Measurements from ENCODE around the gene GABRG2.

Gene GABRG2

GRCh38 chr5:162067162-162067561, 411 bp upstream of the GABRG2 start:
- in situ Hi-C loops (cut with MboI; ENCODE audit: low sequenced_read_pairs, unreplicated experiment), result no loop called here

DNA sequence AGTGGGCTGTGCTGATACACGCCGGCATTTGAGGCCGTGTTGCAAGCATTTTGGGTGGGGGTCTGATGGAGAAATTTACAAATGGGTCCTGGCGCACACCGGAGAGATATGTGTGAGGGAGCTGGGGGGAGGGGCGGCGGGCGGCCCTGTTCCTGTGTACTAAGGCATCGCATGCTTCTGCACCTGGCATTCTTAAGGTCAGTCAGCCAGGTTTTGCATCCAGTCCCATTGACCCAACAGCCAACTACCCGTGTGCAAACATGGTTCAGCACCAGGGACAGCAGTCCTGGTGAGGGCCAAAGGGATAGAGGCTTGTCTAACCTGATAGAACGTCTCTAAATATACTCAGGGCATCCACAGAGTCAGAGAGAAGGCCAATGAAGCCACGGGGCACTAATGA, 839 bp downstream of the GABRG2 start:
- DNase-seq (ENCODE audit: low spot score), result peak; percentile 6
- TF ChIP-seq, protein P1, sequence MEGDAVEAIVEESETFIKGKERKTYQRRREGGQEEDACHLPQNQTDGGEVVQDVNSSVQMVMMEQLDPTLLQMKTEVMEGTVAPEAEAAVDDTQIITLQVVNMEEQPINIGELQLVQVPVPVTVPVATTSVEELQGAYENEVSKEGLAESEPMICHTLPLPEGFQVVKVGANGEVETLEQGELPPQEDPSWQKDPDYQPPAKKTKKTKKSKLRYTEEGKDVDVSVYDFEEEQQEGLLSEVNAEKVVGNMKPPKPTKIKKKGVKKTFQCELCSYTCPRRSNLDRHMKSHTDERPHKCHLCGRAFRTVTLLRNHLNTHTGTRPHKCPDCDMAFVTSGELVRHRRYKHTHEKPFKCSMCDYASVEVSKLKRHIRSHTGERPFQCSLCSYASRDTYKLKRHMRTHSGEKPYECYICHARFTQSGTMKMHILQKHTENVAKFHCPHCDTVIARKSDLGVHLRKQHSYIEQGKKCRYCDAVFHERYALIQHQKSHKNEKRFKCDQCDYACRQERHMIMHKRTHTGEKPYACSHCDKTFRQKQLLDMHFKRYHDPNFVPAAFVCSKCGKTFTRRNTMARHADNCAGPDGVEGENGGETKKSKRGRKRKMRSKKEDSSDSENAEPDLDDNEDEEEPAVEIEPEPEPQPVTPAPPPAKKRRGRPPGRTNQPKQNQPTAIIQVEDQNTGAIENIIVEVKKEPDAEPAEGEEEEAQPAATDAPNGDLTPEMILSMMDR (IDR thresholded peaks at IDR 0.05; ENCODE audit: borderline replicate concordance, control extremely low read depth, extremely low read depth, insufficient read depth, missing control alignments), result no peak
- in situ Hi-C loops (cut with MboI; ENCODE audit: low sequenced_read_pairs, unreplicated experiment), result no loop called here

More at GRCh38 chr5:162067162-162067561, 411 bp upstream of the GABRG2 start:
- DNase-seq (ENCODE audit: low spot score), result no peak
- TF ChIP-seq, protein P1 (IDR thresholded peaks at IDR 0.05; ENCODE audit: borderline replicate concordance, control extremely low read depth, extremely low read depth, insufficient read depth, missing control alignments), result no peak

- TF ChIP-seq, protein P1 (IDR thresholded peaks at IDR 0.05; ENCODE audit: borderline replicate concordance, control extremely low read depth, extremely low read depth, insufficient read depth, missing control alignments), result no peak
- DNase-seq (ENCODE audit: low spot score), result no peak
- in situ Hi-C loops (cut with MboI; ENCODE audit: low sequenced_read_pairs, unreplicated experiment), result no loop called here
Observed at GRCh38 chr5:162068936-162069335, 1.4 kb downstream of the GABRG2 start.

- in situ Hi-C loops (cut with MboI; ENCODE audit: low sequenced_read_pairs, unreplicated experiment), result no loop called here
- TF ChIP-seq, protein P1 (IDR thresholded peaks at IDR 0.05; ENCODE audit: borderline replicate concordance, control extremely low read depth, extremely low read depth, insufficient read depth, missing control alignments), result no peak
Observed at GRCh38 chr5:162078805-162079204, 11.2 kb downstream of the GABRG2 start.

GRCh38 chr5:162091336-162091735, 23.8 kb downstream of the GABRG2 start:
- in situ Hi-C loops (cut with MboI; ENCODE audit: low sequenced_read_pairs, unreplicated experiment), result no loop called here
- no peak for DNase-seq (ENCODE audit: low spot score)
- TF ChIP-seq, protein P1 (IDR thresholded peaks at IDR 0.05; ENCODE audit: borderline replicate concordance, control extremely low read depth, extremely low read depth, insufficient read depth, missing control alignments), result no peak

More at GRCh38 chr5:162078805-162079204, 11.2 kb downstream of the GABRG2 start:
- no peak for DNase-seq (ENCODE audit: low spot score)

DNA sequence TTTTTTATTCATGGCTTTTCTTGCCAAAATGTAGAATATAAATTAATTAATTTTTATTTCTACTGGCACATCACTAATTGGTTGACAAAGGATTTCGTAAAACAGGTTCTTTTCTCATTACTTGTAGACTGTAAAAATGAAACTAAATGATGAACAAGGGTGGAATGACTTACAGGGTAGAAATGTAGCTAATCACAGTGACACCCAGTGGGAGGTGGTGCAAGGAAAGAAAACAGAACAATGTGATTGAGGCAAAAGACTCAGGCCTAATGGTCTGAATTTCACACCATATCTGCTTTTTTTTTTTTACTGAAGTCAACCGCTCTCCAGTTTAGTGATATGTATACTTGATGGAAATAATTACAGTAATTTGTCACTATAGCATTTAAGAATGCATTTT, 28.9 kb downstream of the GABRG2 start:
- TF ChIP-seq, protein P1 (IDR thresholded peaks at IDR 0.05; ENCODE audit: borderline replicate concordance, control extremely low read depth, extremely low read depth, insufficient read depth, missing control alignments), result no peak
- in situ Hi-C loops (cut with MboI; ENCODE audit: low sequenced_read_pairs, unreplicated experiment), result no loop called here
- DNase-seq (ENCODE audit: low spot score), result no peak

GRCh38 chr5:162107591-162107990, 40.0 kb downstream of the GABRG2 start:
- TF ChIP-seq, protein P1 (IDR thresholded peaks at IDR 0.05; ENCODE audit: borderline replicate concordance, control extremely low read depth, extremely low read depth, insufficient read depth, missing control alignments), result no peak
- in situ Hi-C loops (cut with MboI; ENCODE audit: low sequenced_read_pairs, unreplicated experiment), result no loop called here
- DNase-seq (ENCODE audit: low spot score), result no peak
